D721Med (cell line): ENCODE results near the gene GPR89B.

ENCODE experiments used
- DNase-seq: peaks from one replicate; pipeline ENCODE4 v3.0.0; 2011; ENCODE audit warnings: low spot score; ENCODE audit not compliant: insufficient read length
- FAIRE-seq: peaks from 2 replicates; lab custom pipeline; 2011; peaks lifted over from hg19 to GRCh38; lab: Jason Lieb, UNC
- CTCF ChIP-seq: IDR thresholded peaks from 2 replicates; pipeline ENCODE4 v1.5.1; 2012; ENCODE audit warnings: mild to moderate bottlenecking, control low read depth; ENCODE audit not compliant: insufficient read depth; ENCODE audit errors: missing control alignments

Gene GPR89B

GRCh38 chr1:147895123-147895522, 33.1 kb upstream of the GPR89B start:
- DNase-seq: no peak
- FAIRE-seq: no peak
- TF ChIP-seq CTCF: no peak

GRCh38 chr1:147897029-147897752, 31.0 kb upstream of the GPR89B start:
- DNase-seq: no peak
- TF ChIP-seq CTCF: no peak
- FAIRE-seq: no peak

GRCh38 chr1:147897789-147898188, 30.4 kb upstream of the GPR89B start:
- FAIRE-seq: no peak

GRCh38 chr1:147902253-147902845, 25.9 kb upstream of the GPR89B start, which contains the start of gene GJA8:
Gene GJA8, plus strand, starts transcription at chr1:147902795. Its CDS starts 5,161 bp downstream, at chr1:147907956.
- FAIRE-seq: no peak

More at GRCh38 chr1:147897789-147898188, 30.4 kb upstream of the GPR89B start:
- TF ChIP-seq CTCF: no peak
- DNase-seq: no peak

GRCh38 chr1:147904726-147905125, 23.5 kb upstream of the GPR89B start:
- TF ChIP-seq CTCF: no peak
- DNase-seq (no peak), FAIRE-seq (no peak)

More at GRCh38 chr1:147902253-147902845, 25.9 kb upstream of the GPR89B start, which contains the start of gene GJA8:
- no peak for TF ChIP-seq CTCF
- DNase-seq: no peak

GRCh38 chr1:147907786-147908509, 20.3 kb upstream of the GPR89B start:
- FAIRE-seq (no peak), DNase-seq (no peak)
- TF ChIP-seq CTCF: no peak
